HFFc6 (cell line): Measurements from ENCODE around the gene GOLGA6L24. TPM values are rescaled to one million over a fixed set of nuclear protein-coding genes. Genes with fewer than 3 reads are reported as not detected.
"Not testable (repeated sequence)": the region's sequence is repeated elsewhere in the genome, so short reads cannot be mapped to it uniquely, and the experiment has no call there.

Experiments used
- DNase-seq: peaks from one replicate; pipeline ENCODE4 v3.0.0-alpha.2; 2018
- H3K27ac Mint-ChIP-seq: 2 replicates; pipeline ENCODE4 v1.8.0; 2020; ENCODE audit warnings: mild to moderate bottlenecking, mixed read lengths
- H3K27me3 Mint-ChIP-seq: 2 replicates; pipeline ENCODE4 v1.8.0; 2021; ENCODE audit warnings: mild to moderate bottlenecking, moderate library complexity, mixed read lengths; ENCODE audit not compliant: insufficient read depth
- H3K36me3 Mint-ChIP-seq: 2 replicates; pipeline ENCODE4 v1.8.0; 2021; ENCODE audit warnings: low read depth, mixed read lengths
- H3K4me1 Mint-ChIP-seq: 2 replicates; pipeline ENCODE4 v1.8.0; 2020; ENCODE audit warnings: low read depth, mixed read lengths
- H3K4me3 Mint-ChIP-seq: 2 replicates; pipeline ENCODE4 v1.8.0; 2020; ENCODE audit warnings: mild to moderate bottlenecking, moderate library complexity, mixed read lengths
- H3K9me3 Mint-ChIP-seq: 2 replicates; pipeline ENCODE4 v1.8.0; 2020; ENCODE audit warnings: mild to moderate bottlenecking, mixed read lengths
- total RNA-seq, 6 experiments: library from RNA; stranded (reverse); fragmentation: NEBNext Ultra II Directional; extraction: Animal tissue kit (Norgen Biotek cat#: 25700); gene quantifications; 2 replicates in 1 of 6; 3 replicates in 5 of 6; pipeline ENCODE4 v1.2.3, GENCODE V29; 2021

Gene GOLGA6L24
- total RNA-seq, 6 experiments from 2014 or later = not detected

DNA sequence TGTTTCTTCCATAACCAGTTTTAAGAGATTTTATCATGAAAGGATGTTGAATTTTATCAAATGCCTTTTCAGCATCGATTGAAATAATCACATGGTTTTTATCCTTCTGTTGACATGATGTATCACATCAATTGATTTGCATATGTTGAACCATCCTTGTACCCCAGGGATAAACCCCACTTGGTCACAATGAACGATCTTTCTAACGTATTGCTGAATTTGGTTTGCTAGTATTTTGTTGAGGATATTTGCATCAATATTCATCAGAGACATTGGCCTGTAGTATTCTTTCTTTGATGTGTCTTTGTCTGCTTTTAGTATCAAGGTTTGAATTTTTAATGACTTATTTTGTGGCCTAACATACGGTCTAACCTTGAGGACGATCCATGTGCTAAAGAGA, 49.2 kb downstream of the GOLGA6L24 start:
- H3K4me1 Mint-ChIP-seq, DNase-seq, H3K27me3 Mint-ChIP-seq, H3K4me3 Mint-ChIP-seq, H3K27ac Mint-ChIP-seq: not testable (repeated sequence)
- peaks cover 44% of the 10 kb centered on the region for H3K36me3 Mint-ChIP-seq
- peaks cover 29% of the 10 kb centered on the region for H3K9me3 Mint-ChIP-seq

Other genes starting within 250 kb of the GOLGA6L24 start
- 10 to 100 TPM; 33.6 to 47.3 (median 37.0) TPM for gene HERC2, start 35.9 kb downstream of the GOLGA6L24 start, total RNA-seq
- under 1 TPM in 1 of 6 experiments, not detected in 5; 0.06 TPM for gene GOLGA8F, start 20.6 kb upstream of the GOLGA6L24 start, total RNA-seq
- gene GOLGA8G, start 174.9 kb upstream of the GOLGA6L24 start, total RNA-seq = under 1 TPM in 1 of 6 experiments, not detected in 5; 0.17 TPM
- gene GOLGA6L25, start 195.5 kb upstream of the GOLGA6L24 start, total RNA-seq = not detected